GM13977 (cell line): ENCODE data around the gene CELF1.

ENCODE experiments used
- DNase-seq: peaks from one replicate; pipeline ENCODE4 v3.0.0; 2012; ENCODE audit warnings: low spot score
- in situ Hi-C: fragments of 300-500 bp; cut with MboI; formaldehyde crosslinking; loops from one replicate; pipeline ENCODE4 v1.12.0; 2022; ENCODE audit warnings: low sequenced_read_pairs, low pct_unique_long_range_greater_than_20kb, mixed read lengths, inconsistent platforms; ENCODE audit not compliant: unreplicated experiment
- TF ChIP-seq, protein P1 (sequence below): IDR thresholded peaks from 2 replicates; pipeline ENCODE4 v1.5.1; 2012; ENCODE audit warnings: mild to moderate bottlenecking, control low read depth; ENCODE audit not compliant: insufficient read depth; ENCODE audit errors: extremely low read depth, missing control alignments

Gene CELF1

GRCh38 chr11:47499161-47499560 is 53.8 kb downstream of the CELF1 start:
- no peak for DNase-seq
- in situ Hi-C loops: no loop called here
- TF ChIP-seq, protein P1, sequence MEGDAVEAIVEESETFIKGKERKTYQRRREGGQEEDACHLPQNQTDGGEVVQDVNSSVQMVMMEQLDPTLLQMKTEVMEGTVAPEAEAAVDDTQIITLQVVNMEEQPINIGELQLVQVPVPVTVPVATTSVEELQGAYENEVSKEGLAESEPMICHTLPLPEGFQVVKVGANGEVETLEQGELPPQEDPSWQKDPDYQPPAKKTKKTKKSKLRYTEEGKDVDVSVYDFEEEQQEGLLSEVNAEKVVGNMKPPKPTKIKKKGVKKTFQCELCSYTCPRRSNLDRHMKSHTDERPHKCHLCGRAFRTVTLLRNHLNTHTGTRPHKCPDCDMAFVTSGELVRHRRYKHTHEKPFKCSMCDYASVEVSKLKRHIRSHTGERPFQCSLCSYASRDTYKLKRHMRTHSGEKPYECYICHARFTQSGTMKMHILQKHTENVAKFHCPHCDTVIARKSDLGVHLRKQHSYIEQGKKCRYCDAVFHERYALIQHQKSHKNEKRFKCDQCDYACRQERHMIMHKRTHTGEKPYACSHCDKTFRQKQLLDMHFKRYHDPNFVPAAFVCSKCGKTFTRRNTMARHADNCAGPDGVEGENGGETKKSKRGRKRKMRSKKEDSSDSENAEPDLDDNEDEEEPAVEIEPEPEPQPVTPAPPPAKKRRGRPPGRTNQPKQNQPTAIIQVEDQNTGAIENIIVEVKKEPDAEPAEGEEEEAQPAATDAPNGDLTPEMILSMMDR: no peak

- in situ Hi-C loops: no loop called here
- no peak for DNase-seq
- TF ChIP-seq, protein P1: no peak
Observed at GRCh38 chr11:47498584-47499152, 54.3 kb downstream of the CELF1 start.

DNA sequence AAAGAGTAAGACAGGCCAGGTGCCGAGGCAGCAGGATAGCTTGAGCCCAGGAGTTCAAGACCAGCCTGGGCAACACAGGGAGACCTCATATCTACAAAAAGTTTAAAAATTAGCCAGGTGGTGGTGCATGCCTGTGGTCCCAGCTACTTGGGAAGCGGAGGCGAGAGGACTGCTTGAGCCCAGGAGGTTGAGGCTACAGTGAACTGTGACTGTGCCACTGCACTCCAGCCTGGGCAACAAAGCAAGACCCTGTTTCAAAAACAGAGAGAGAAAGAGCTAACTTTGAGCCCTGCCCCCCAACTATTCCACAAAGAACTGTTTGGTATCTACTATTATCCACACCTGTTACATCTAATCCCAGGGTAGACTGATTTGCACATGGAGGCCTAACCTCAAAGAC is 54.8 kb downstream of the CELF1 start:
- TF ChIP-seq, protein P1: no peak
- in situ Hi-C loops: no loop called here
- no peak for DNase-seq

GRCh38 chr11:47496808-47497207 is 56.1 kb downstream of the CELF1 start:
- DNase-seq: no peak
- TF ChIP-seq, protein P1: no peak
- in situ Hi-C loops: no loop called here

DNA sequence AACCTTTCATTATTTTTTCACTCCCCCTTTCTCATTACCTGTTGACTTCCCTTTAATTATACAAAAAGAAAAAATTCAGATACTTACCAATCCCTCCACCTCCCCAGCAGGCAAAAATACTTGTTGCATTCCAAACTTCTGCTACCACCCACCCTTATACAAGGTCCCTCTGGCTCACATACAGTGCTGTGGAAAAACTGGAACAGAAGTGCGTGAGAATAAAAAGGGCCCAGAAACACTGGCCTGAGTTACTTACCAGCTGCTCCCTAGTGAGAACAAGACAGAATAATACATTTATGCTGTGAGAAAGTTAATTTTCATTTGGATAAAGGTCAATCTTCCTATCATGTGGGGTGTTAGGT is 57.1 kb downstream of the CELF1 start:
- TF ChIP-seq, protein P1: no peak
- in situ Hi-C loops: no loop called here
- no peak for DNase-seq

DNA sequence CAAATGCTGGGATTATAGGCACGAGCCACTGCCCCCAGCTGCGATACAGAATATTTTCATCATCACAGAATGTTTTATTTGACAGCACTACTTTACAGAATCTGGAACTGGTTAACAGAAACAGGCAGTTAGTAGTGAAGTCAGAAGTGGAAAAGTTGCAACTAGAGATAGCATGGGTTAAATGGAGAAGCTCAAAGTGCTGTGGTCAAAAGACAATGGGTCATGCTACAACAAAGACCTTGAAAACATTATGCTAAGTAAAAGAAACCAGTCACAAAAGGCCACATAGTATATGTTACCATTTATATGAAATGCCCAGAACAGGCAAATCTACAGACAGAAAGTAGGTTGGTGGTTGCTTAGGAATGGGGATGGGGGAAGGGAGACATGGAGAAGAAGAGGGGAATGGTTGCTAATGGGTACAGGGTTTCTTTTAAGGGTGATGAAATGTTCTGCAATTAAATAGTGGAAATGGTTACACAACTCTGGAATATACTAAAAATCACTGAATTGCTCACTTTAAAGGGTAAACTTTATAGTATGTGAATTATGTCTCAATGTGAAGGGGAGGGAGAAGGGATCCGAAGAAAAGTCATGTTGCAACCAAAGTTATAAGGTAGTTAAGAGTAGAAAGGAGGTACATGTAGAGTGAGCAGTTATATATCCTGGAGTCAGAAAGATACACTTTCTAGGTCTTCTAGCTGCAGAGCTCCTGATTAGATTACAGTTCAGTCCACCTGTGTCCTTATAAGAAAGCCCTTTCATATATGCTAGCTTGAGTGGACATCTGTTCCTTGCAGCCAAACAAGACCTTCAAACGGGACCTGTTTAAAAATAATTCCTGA is 57.7 kb downstream of the CELF1 start:
- in situ Hi-C loops: no loop called here
- no peak for DNase-seq
- TF ChIP-seq, protein P1: no peak
